CD8-positive, alpha-beta memory T cell (primary cell): ENCODE data around the gene PRR19. TPM values are rescaled to one million over a fixed set of nuclear protein-coding genes. Genes with fewer than 3 reads are reported as not detected.
"Not testable (repeated sequence)": the region's sequence is repeated elsewhere in the genome, so short reads cannot be mapped to it uniquely, and the experiment has no call there.

ENCODE experiments used
- CTCF ChIA-PET: fragments of 350-600 bp; sonication (Branson Sonifier 250); formaldehyde crosslinking; loops from one replicate; lab custom pipeline; 2021; ENCODE audit warnings: antibody characterized with exemption; lab: Charles Lee
- POLR2A ChIA-PET: fragments of 350-600 bp; sonication (Branson Sonifier 250); formaldehyde crosslinking; loops from one replicate; lab custom pipeline; 2021; ENCODE audit warnings: antibody characterized with exemption; lab: Charles Lee
- DNase-seq, 5 donors: peaks; one replicate each; pipeline versions ENCODE4 v3.0.0 to v3.0.0-alpha.2; 2020 to 2022; ENCODE audit warnings: mixed read lengths in 1 of 5
- H3K27ac ChIP-seq: one replicate; pipeline ENCODE4 v1.7.0; 2013; ENCODE audit warnings: low read depth, mild to moderate bottlenecking, low read length, moderate library complexity
- H3K27me3 ChIP-seq: 2 replicates; pipeline ENCODE4 v1.7.0; 2013; ENCODE audit warnings: low read length, mild to moderate bottlenecking; ENCODE audit not compliant: insufficient read depth, poor library complexity, severe bottlenecking
- H3K36me3 ChIP-seq: 2 replicates; pipeline ENCODE4 v1.7.0; 2013; ENCODE audit warnings: mild to moderate bottlenecking, low read length, moderate library complexity; ENCODE audit not compliant: insufficient read depth
- H3K4me1 ChIP-seq: 2 replicates; pipeline ENCODE4 v1.7.0; 2013; ENCODE audit warnings: mild to moderate bottlenecking, low read length, moderate library complexity; ENCODE audit not compliant: insufficient read depth
- H3K4me3 ChIP-seq: 2 replicates; pipeline ENCODE4 v1.7.0; 2013; ENCODE audit warnings: mild to moderate bottlenecking, low read length
- H3K9me3 ChIP-seq: 2 replicates; pipeline ENCODE4 v1.7.0; 2013; ENCODE audit warnings: mild to moderate bottlenecking, low read length
- H3K27ac Mint-ChIP-seq, 8 donors: one replicate each; pipeline ENCODE4 v1.8.0; 2020 to 2021; ENCODE audit warnings: mixed read lengths in 8 of 8, mild to moderate bottlenecking in 6 of 8, inconsistent platforms in 3 of 8, moderate library complexity in 3 of 8
- H3K27me3 Mint-ChIP-seq, 2 donors: one replicate each; pipeline ENCODE4 v1.8.0; 2020 to 2021; ENCODE audit warnings: mixed read lengths in 2 of 2, mild to moderate bottlenecking in 1 of 2, moderate library complexity in 1 of 2
- H3K36me3 Mint-ChIP-seq, 3 donors: one replicate each; pipeline ENCODE4 v1.8.0; 2020 to 2021; ENCODE audit warnings: mixed read lengths in 3 of 3, inconsistent platforms in 1 of 3, mild to moderate bottlenecking in 1 of 3
- H3K4me1 Mint-ChIP-seq, 3 donors: one replicate each; pipeline ENCODE4 v1.8.0; 2020 to 2021; ENCODE audit warnings: mixed read lengths in 3 of 3, inconsistent platforms in 1 of 3, mild to moderate bottlenecking in 1 of 3
- H3K4me3 Mint-ChIP-seq, 7 donors: one replicate each; pipeline ENCODE4 v1.8.0; 2020 to 2021; ENCODE audit warnings: mixed read lengths in 7 of 7, mild to moderate bottlenecking in 6 of 7, moderate library complexity in 4 of 7, inconsistent platforms in 2 of 7
- H3K9me3 Mint-ChIP-seq, 5 donors: one replicate each; pipeline ENCODE4 v1.8.0; 2020 to 2022; ENCODE audit warnings: mixed read lengths in 5 of 5, mild to moderate bottlenecking in 3 of 5, moderate library complexity in 2 of 5, inconsistent platforms in 1 of 5
- polyA plus RNA-seq: library from polyadenylated mRNA; unstranded; fragments of 300-500 nt; fragmentation: Illumina TruSeq; gene quantifications from one replicate; pipeline ENCODE4 v1.2.3, GENCODE V29; 2021
- total RNA-seq, 2 experiments: library from RNA; stranded (reverse); gene quantifications; one replicate each; pipeline ENCODE4 v1.2.3, GENCODE V29; 2021

Gene PRR19
- total and polyA plus RNA-seq, 3 experiments from 2014 or later = 0.64 to 1.0 (median 0.73) TPM

DNA sequence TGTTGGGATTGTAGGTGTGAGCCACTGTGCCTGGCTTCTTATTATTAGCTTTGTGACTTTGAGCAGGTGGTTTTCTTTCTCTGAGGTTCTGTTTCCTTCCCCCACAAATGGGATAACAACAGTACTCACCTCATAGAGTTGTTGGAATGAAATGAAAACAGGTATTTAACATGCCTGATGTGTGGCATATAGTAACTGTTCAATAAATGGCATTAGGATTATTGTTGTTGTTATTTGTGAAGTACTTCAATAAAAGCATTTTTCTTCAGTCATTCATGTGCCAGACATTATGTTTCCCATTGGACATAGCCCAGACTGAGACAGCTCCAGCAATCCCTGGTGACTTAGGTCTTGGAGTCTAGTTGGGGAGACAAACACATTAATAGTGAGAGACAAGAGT is 25.0 kb downstream of the PRR19 start:
- no peaks in the 10 kb centered on the region for H3K9me3 Mint-ChIP-seq
- peaks cover 14 to 15% of the 10 kb centered on the region in 2 donors for H3K27me3 Mint-ChIP-seq
- peaks cover 19 to 40% (median 24%) of the 10 kb centered on the region in 3 donors for H3K4me1 Mint-ChIP-seq
- peak overlapping the region in 1 of 8 donors; percentile 63 for H3K27ac Mint-ChIP-seq
- POLR2A ChIA-PET = no interaction called here
- CTCF ChIA-PET = interaction anchor here (1.0 kb wide), 1 partner anchor 220 kb away, joined by 3 read pairs; no protein-coding TSS in a partner anchor
- peak overlapping the region; percentile 23 to 96 (median 90) for H3K4me3 Mint-ChIP-seq
- Histone ChIP-seq H3K27me3 (peaks cover 3% of the 10 kb centered on the region), H3K9me3 (no peaks in the 10 kb centered on the region), H3K4me1 (peaks cover 23% of the 10 kb centered on the region), H3K27ac (no peak overlapping the region), H3K4me3 (no peak overlapping the region), H3K36me3 (no peaks in the 10 kb centered on the region)
- no peak for DNase-seq
- peaks cover 0 to 7% (median 0%) of the 10 kb centered on the region in 3 donors for H3K36me3 Mint-ChIP-seq

DNA sequence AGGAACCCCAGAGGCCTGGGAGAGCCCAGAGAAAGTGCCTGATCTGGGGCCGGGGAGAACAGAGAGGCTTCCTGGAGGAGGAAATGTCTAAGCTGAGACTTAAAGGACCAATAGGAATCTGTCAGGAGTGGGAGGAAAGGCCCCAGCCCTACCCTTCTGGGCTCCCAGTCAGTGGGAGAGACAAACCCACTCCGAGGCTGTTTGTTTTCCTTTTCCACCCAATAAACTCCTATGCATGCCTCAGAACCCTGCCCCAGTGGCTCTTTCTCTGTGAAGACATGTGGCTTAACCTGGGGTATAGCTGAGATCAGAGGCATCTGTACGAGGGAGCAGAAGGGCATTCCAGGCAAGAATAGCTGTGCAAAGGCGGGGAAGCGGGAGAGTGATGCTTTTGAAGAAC is 25.4 kb downstream of the PRR19 start:
- no peak overlapping the region for H3K4me3 ChIP-seq
- H3K9me3 ChIP-seq = no peaks in the 10 kb centered on the region
- H3K4me1 Mint-ChIP-seq = peaks cover 19 to 40% (median 24%) of the 10 kb centered on the region in 3 donors
- H3K27ac ChIP-seq = no peak overlapping the region
- DNase-seq = no peak
- peaks cover 3% of the 10 kb centered on the region for H3K27me3 ChIP-seq
- H3K36me3 Mint-ChIP-seq = peaks cover 0 to 7% (median 0%) of the 10 kb centered on the region in 3 donors
- peak overlapping the region in 3 of 8 donors; percentile 24 to 63 (median 32) for H3K27ac Mint-ChIP-seq
- H3K4me3 Mint-ChIP-seq = peak overlapping the region in 1 of 7 donors; percentile 85
- H3K27me3 Mint-ChIP-seq = peaks cover 14% of the 10 kb centered on the region in 2 donors
- no peaks in the 10 kb centered on the region for H3K36me3 ChIP-seq
- CTCF ChIA-PET = interaction anchor here (1.0 to 1.4 kb wide), 2 partner anchors 114 to 220 kb away, joined by 3 to 4 read pairs; no protein-coding TSS in a partner anchor
- H3K4me1 ChIP-seq = peaks cover 23% of the 10 kb centered on the region
- POLR2A ChIA-PET = no interaction called here
- no peaks in the 10 kb centered on the region for H3K9me3 Mint-ChIP-seq

GRCh38 chr19:42328106-42328505 is 26.2 kb downstream of the PRR19 start:
- no peak overlapping the region for H3K4me3 Mint-ChIP-seq
- peak overlapping the region in 1 of 8 donors; percentile 48 for H3K27ac Mint-ChIP-seq
- peaks cover 3% of the 10 kb centered on the region for H3K27me3 ChIP-seq
- peaks cover 19 to 38% (median 24%) of the 10 kb centered on the region in 3 donors for H3K4me1 Mint-ChIP-seq
- no peak overlapping the region for H3K27ac ChIP-seq
- no peaks in the 10 kb centered on the region for H3K9me3 ChIP-seq
- H3K36me3 Mint-ChIP-seq = peaks cover 0 to 11% (median 0%) of the 10 kb centered on the region in 3 donors
- H3K4me3 ChIP-seq = no peak overlapping the region
- no peak for DNase-seq
- peaks cover 11 to 13% of the 10 kb centered on the region in 2 donors for H3K27me3 Mint-ChIP-seq
- H3K4me1 ChIP-seq = peaks cover 23% of the 10 kb centered on the region
- CTCF ChIA-PET = interaction anchor here (1.0 to 1.4 kb wide), 2 partner anchors 113 to 221 kb away, joined by 3 to 4 read pairs; no protein-coding TSS in a partner anchor
- H3K9me3 Mint-ChIP-seq = no peaks in the 10 kb centered on the region
- H3K36me3 ChIP-seq = no peaks in the 10 kb centered on the region
- POLR2A ChIA-PET = no interaction called here

- H3K36me3 ChIP-seq = no peaks in the 10 kb centered on the region
- H3K27me3 ChIP-seq = peaks cover 3% of the 10 kb centered on the region
- H3K4me3 Mint-ChIP-seq = peak overlapping the region in 1 of 7 donors; percentile 38
- CTCF ChIA-PET = interaction anchor here (1.4 kb wide), 1 partner anchor 112 kb away, joined by 4 read pairs; no protein-coding TSS in a partner anchor
- no peak overlapping the region for H3K4me3 ChIP-seq
- peaks cover 23% of the 10 kb centered on the region for H3K4me1 ChIP-seq
- peaks cover 19 to 33% (median 24%) of the 10 kb centered on the region in 3 donors for H3K4me1 Mint-ChIP-seq
- no peak for DNase-seq
- H3K9me3 ChIP-seq = no peaks in the 10 kb centered on the region
- POLR2A ChIA-PET = no interaction called here
- H3K9me3 Mint-ChIP-seq = no peaks in the 10 kb centered on the region
- H3K27ac Mint-ChIP-seq = peak overlapping the region in 2 of 8 donors; percentile 37 to 59
- H3K36me3 Mint-ChIP-seq = peaks cover 0 to 11% (median 0%) of the 10 kb centered on the region in 3 donors
- H3K27ac ChIP-seq = no peak overlapping the region
- H3K27me3 Mint-ChIP-seq = peaks cover 6 to 8% of the 10 kb centered on the region in 2 donors
Observed at GRCh38 chr19:42328854-42329253, 26.9 kb downstream of the PRR19 start.

- Histone ChIP-seq H3K27me3 (no peaks in the 10 kb centered on the region), H3K4me3 (no peak overlapping the region), H3K9me3 (no peaks in the 10 kb centered on the region), H3K4me1 (peaks cover 18% of the 10 kb centered on the region), H3K36me3 (no peaks in the 10 kb centered on the region), H3K27ac (no peak overlapping the region)
- ChIA-PET CTCF (no interaction called here), POLR2A (no interaction called here)
- Mint-ChIP-seq H3K27me3 (peaks cover under 1 to 1% of the 10 kb centered on the region in 2 donors), H3K4me1 (peaks cover 13 to 27% (median 18%) of the 10 kb centered on the region in 3 donors), H3K36me3 (peaks cover 0 to 7% (median 0%) of the 10 kb centered on the region in 3 donors), H3K9me3 (no peaks in the 10 kb centered on the region), H3K27ac (peak overlapping the region in 2 of 8 donors; percentile 33 to 45), H3K4me3 (no peak overlapping the region)
- no peak for DNase-seq
Observed at GRCh38 chr19:42330241-42330711, 28.3 kb downstream of the PRR19 start.

DNA sequence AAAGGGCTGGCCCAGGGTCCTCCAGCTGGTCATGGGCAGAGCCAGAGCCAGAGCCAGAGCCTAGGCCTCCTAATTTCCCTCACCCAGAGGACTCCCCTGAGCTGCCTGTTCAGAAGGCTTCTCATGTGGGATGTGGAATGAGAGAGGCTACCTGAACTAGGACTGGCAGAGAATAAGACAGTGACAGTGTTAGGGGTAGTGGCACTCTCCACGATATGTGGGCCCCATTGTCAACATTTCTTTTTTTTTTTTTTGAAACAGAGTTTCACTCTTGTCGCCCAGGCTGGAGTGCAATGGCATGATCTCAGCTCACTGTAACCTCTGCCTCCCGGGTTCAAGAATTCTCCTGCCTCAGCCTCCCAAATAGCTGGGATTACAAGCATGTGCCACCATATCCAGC is 29.4 kb downstream of the PRR19 start:
- H3K4me1 Mint-ChIP-seq = peaks cover 10 to 22% (median 16%) of the 10 kb centered on the region in 3 donors
- CTCF ChIA-PET, H3K27ac ChIP-seq, POLR2A ChIA-PET, DNase-seq, H3K9me3 ChIP-seq, H3K4me3 ChIP-seq, H3K4me3 Mint-ChIP-seq, H3K27me3 ChIP-seq, H3K9me3 Mint-ChIP-seq, H3K36me3 Mint-ChIP-seq, H3K36me3 ChIP-seq, H3K27me3 Mint-ChIP-seq: not testable (repeated sequence)
- peaks cover 12% of the 10 kb centered on the region for H3K4me1 ChIP-seq
- H3K27ac Mint-ChIP-seq = peak overlapping the region in 1 of 8 donors; percentile 78

GRCh38 chr19:42332059-42332458 is 30.1 kb downstream of the PRR19 start:
- Mint-ChIP-seq H3K36me3 (peaks cover 0 to 4% (median 0%) of the 10 kb centered on the region in 3 donors), H3K9me3 (no peaks in the 10 kb centered on the region), H3K4me1 (peaks cover 5 to 14% (median 8%) of the 10 kb centered on the region in 3 donors), H3K27me3 (no peaks in the 10 kb centered on the region), H3K27ac (no peak overlapping the region), H3K4me3 (no peak overlapping the region)
- CTCF ChIA-PET = no interaction called here
- H3K4me3 ChIP-seq = no peak overlapping the region
- POLR2A ChIA-PET = no interaction called here
- no peak overlapping the region for H3K27ac ChIP-seq
- DNase-seq = no peak
- no peaks in the 10 kb centered on the region for H3K36me3 ChIP-seq
- H3K4me1 ChIP-seq = peaks cover 5% of the 10 kb centered on the region
- no peaks in the 10 kb centered on the region for H3K27me3 ChIP-seq
- no peaks in the 10 kb centered on the region for H3K9me3 ChIP-seq

- POLR2A ChIA-PET = no interaction called here
- no peak for DNase-seq
- H3K27me3 ChIP-seq = no peaks in the 10 kb centered on the region
- Mint-ChIP-seq H3K36me3 (peaks cover 0 to 4% (median 0%) of the 10 kb centered on the region in 3 donors), H3K4me1 (peaks cover 4 to 8% (median 5%) of the 10 kb centered on the region in 3 donors), H3K9me3 (no peaks in the 10 kb centered on the region), H3K27ac (peak overlapping the region in 1 of 8 donors; percentile 60), H3K27me3 (no peaks in the 10 kb centered on the region), H3K4me3 (no peak overlapping the region)
- no peaks in the 10 kb centered on the region for H3K9me3 ChIP-seq
- no peaks in the 10 kb centered on the region for H3K4me1 ChIP-seq
- no peaks in the 10 kb centered on the region for H3K36me3 ChIP-seq
- no peak overlapping the region for H3K27ac ChIP-seq
- H3K4me3 ChIP-seq = no peak overlapping the region
- CTCF ChIA-PET = no interaction called here
Observed at GRCh38 chr19:42333018-42333417, 31.1 kb downstream of the PRR19 start.
